OCI-LY7 (cell line): Measurements from ENCODE around the gene EHMT2. TPM values are rescaled to one million over a fixed set of nuclear protein-coding genes. Genes with fewer than 3 reads are reported as not detected.
A peak's percentile ranks its signal among the peaks of the same experiment; 100 is the strongest.

Experiments
- BruUV-seq: library from RNA; stranded (reverse); fragments of 400-500 nt; replicated peaks from 2 replicates; lab custom pipeline; 2021; lab: Mats Ljungman, UMichigan
- CTCF ChIA-PET: fragments of 300-600 bp; sonication (Branson Sonifier 250); formaldehyde crosslinking; loops from one replicate; lab custom pipeline; 2022; ENCODE audit warnings: antibody characterized with exemption; ENCODE audit not compliant: unreplicated experiment; lab: Charles Lee
- POLR2A ChIA-PET: fragments of 300-600 bp; sonication (Branson Sonifier 250); formaldehyde crosslinking; loops from one replicate; lab custom pipeline; 2022; ENCODE audit warnings: antibody characterized with exemption; lab: Charles Lee
- DNase-seq: peaks from one replicate; pipeline ENCODE4 v3.0.0-alpha.2; 2015; ENCODE audit warnings: low spot score
- H2AFZ ChIP-seq: fragments of 200-600 bp; sonication (generic), shearing (Covaris generic); 2 replicates; pipeline ENCODE4 v1.6.1; 2014; ENCODE audit warnings: mild to moderate bottlenecking, antibody characterized with exemption, low read length, moderate library complexity
- H3K27ac ChIP-seq: fragments of 200-600 bp; sonication (generic); 2 replicates; pipeline ENCODE4 v1.5.1; 2014; ENCODE audit warnings: mixed run types, low read depth, mild to moderate bottlenecking, moderate library complexity, low read length, inconsistent platforms; ENCODE audit not compliant: poor library complexity, severe bottlenecking
- H3K36me3 ChIP-seq: fragments of 200-600 bp; sonication (generic); 2 replicates; pipeline ENCODE4 v1.6.1; 2014; ENCODE audit warnings: mild to moderate bottlenecking, antibody characterized with exemption, low read length, moderate library complexity, mixed read lengths; ENCODE audit not compliant: insufficient read depth
- H3K4me1 ChIP-seq: fragments of 200-600 bp; sonication (generic); 2 replicates; pipeline ENCODE4 v1.5.1; 2014; ENCODE audit warnings: mild to moderate bottlenecking, low read length; ENCODE audit not compliant: insufficient read depth, poor library complexity, severe bottlenecking
- H3K4me2 ChIP-seq: fragments of 200-600 bp; sonication (generic); 2 replicates; pipeline ENCODE4 v1.6.1; 2014; ENCODE audit warnings: mild to moderate bottlenecking, low read length
- H3K4me3 ChIP-seq: fragments of 200-600 bp; sonication (generic); 2 replicates; pipeline ENCODE4 v1.5.1; 2014; ENCODE audit warnings: mild to moderate bottlenecking, low read depth, low read length; ENCODE audit not compliant: poor library complexity, severe bottlenecking
- H3K79me2 ChIP-seq: fragments of 200-600 bp; sonication (generic); 2 replicates; pipeline ENCODE4 v1.6.1; 2016; ENCODE audit warnings: low read depth, mild to moderate bottlenecking, low read length, moderate library complexity, mixed read lengths; ENCODE audit not compliant: insufficient read depth
- H3K9me2 ChIP-seq: fragments of 200-600 bp; sonication (generic); 2 replicates; pipeline ENCODE4 v1.6.1; 2016; ENCODE audit warnings: mild to moderate bottlenecking, low read length, mixed read lengths; ENCODE audit not compliant: insufficient read depth
- H3K9me3 ChIP-seq: fragments of 200-600 bp; sonication (generic); 2 replicates; pipeline ENCODE4 v1.6.1; 2014; ENCODE audit warnings: mild to moderate bottlenecking, mixed run types, low read length, mixed read lengths
- H4K20me1 ChIP-seq: fragments of 200-600 bp; sonication (generic); 2 replicates; pipeline ENCODE4 v1.6.1; 2014; ENCODE audit warnings: mild to moderate bottlenecking, antibody characterized with exemption, low read length, moderate library complexity, mixed read lengths; ENCODE audit not compliant: insufficient read depth
- CTCF ChIP-seq: fragments of 200-600 bp; sonication (generic); conservative IDR thresholded peaks from 2 replicates; pipeline ENCODE4 v1.5.1; 2014; ENCODE audit warnings: mild to moderate bottlenecking, antibody characterized with exemption, low read length, moderate library complexity, mixed read lengths
- EZH2phosphoT487 ChIP-seq: fragments of 200-600 bp; sonication (generic); IDR thresholded peaks from 2 replicates; pipeline ENCODE4 v1.6.1; 2018; ENCODE audit warnings: low read depth, borderline replicate concordance, mild to moderate bottlenecking, mixed run types, antibody characterized with exemption, low read length, moderate library complexity, mixed read lengths
- intact Hi-C: fragments of 100-400 bp; cut with micrococcal nuclease; formaldehyde crosslinking; loops from one replicate; pipeline ENCODE4 v1.10.0; 2022; ENCODE audit not compliant: unreplicated experiment
- total RNA-seq, 2 experiments: library from RNA; depleted of rRNA in 1 of 2; stranded (reverse); fragments of >200 nt in 1 of 2; shearing (Covaris generic) in 1 of 2; gene quantifications; 2 replicates each; pipeline ENCODE4 v1.2.3, GENCODE V29; 2014 to 2022

EHMT2 gene
- total RNA-seq, 2 experiments from 2014 or later: 49.5 to 76.8 TPM

GRCh38 chr6:31889331-31889972 is 8.0 kb downstream of the EHMT2 start:
- H3K4me3 ChIP-seq: no peak overlapping the region
- no peak overlapping the region for H2AFZ ChIP-seq
- POLR2A ChIA-PET: interaction anchor here (0.6 kb wide), 1 partner anchor 1172 kb away, joined by 4 read pairs; no protein-coding TSS in a partner anchor
- H3K36me3 ChIP-seq: peaks cover 91% of the 10 kb centered on the region
- TF ChIP-seq EZH2phosphoT487: no peak
- no peak for TF ChIP-seq CTCF
- no peak overlapping the region for H3K4me2 ChIP-seq
- no peaks in the 10 kb centered on the region for H3K9me3 ChIP-seq
- H4K20me1 ChIP-seq: no peaks in the 10 kb centered on the region
- no peaks in the 10 kb centered on the region for H3K79me2 ChIP-seq
- BruUV-seq: no TSS peak
- no peaks in the 10 kb centered on the region for H3K9me2 ChIP-seq
- CTCF ChIA-PET: interaction anchor here (1.4 kb wide), 1 partner anchor 9 kb away, joined by 4 read pairs; no protein-coding TSS in a partner anchor
- no peak for DNase-seq
- intact Hi-C loops: no loop called here
- no peak overlapping the region for H3K27ac ChIP-seq
- no peaks in the 10 kb centered on the region for H3K4me1 ChIP-seq

- intact Hi-C loops: no loop called here
- no peaks in the 10 kb centered on the region for H3K9me3 ChIP-seq
- no peak overlapping the region for H3K4me3 ChIP-seq
- BruUV-seq: no TSS peak
- peaks cover 94% of the 10 kb centered on the region for H3K36me3 ChIP-seq
- POLR2A ChIA-PET: no interaction called here
- H3K9me2 ChIP-seq: no peaks in the 10 kb centered on the region
- H3K79me2 ChIP-seq: no peaks in the 10 kb centered on the region
- peak; percentile 90 for TF ChIP-seq CTCF
- no peak for TF ChIP-seq EZH2phosphoT487
- no peaks in the 10 kb centered on the region for H4K20me1 ChIP-seq
- H3K27ac ChIP-seq: no peak overlapping the region
- no peak overlapping the region for H2AFZ ChIP-seq
- no peaks in the 10 kb centered on the region for H3K4me1 ChIP-seq
- CTCF ChIA-PET: interaction anchor here (0.5 to 1.4 kb wide), 2 partner anchors 10 to 194 kb away, joined by 4 to 6 read pairs; no protein-coding TSS in a partner anchor
- DNase-seq: peak; percentile 38
- H3K4me2 ChIP-seq: no peak overlapping the region
Observed at GRCh38 chr6:31888276-31889258, 8.9 kb downstream of the EHMT2 start.
